ENCODE results near the gene FAM228B. TPM values are rescaled to one million over a fixed set of nuclear protein-coding genes. Genes with fewer than 3 reads are reported as not detected.

Gene FAM228B
- total RNA-seq, 4 donors from 2014 or later = 4.1 to 14.6 (median 7.5) TPM

GRCh38 chr2:24205131-24205530 is 81.9 kb downstream of the FAM228B start:
- Histone ChIP-seq H3K36me3 (peaks cover 74% of the 10 kb centered on the region), H3K27me3 (no peaks in the 10 kb centered on the region), H3K27ac (no peak overlapping the region), H3K9me3 (no peaks in the 10 kb centered on the region), H3K4me3 (no peak overlapping the region), H3K4me1 (no peaks in the 10 kb centered on the region)
- no peak for TF ChIP-seq POLR2AphosphoS5 (IDR thresholded peaks at IDR 0.05)
- TF ChIP-seq EP300 (IDR thresholded peaks at IDR 0.05) = no peak
- TF ChIP-seq POLR2A (IDR thresholded peaks at IDR 0.05) = no peak
- no peak for TF ChIP-seq CTCF (IDR thresholded peaks at IDR 0.05)
- 93% methylated on average over 4 of the region's 4 CpGs for WGBS
- DNase-seq (ENCODE audit: low spot score in 2 of 2) = no peak

GRCh38 chr2:24206242-24206641 is 83.0 kb downstream of the FAM228B start:
- Histone ChIP-seq H3K4me3 (no peak overlapping the region), H3K27me3 (no peaks in the 10 kb centered on the region), H3K36me3 (peaks cover 84% of the 10 kb centered on the region), H3K27ac (no peak overlapping the region), H3K4me1 (no peaks in the 10 kb centered on the region), H3K9me3 (no peaks in the 10 kb centered on the region)
- no peak for TF ChIP-seq EP300 (IDR thresholded peaks at IDR 0.05)
- TF ChIP-seq CTCF (IDR thresholded peaks at IDR 0.05) = no peak
- TF ChIP-seq POLR2AphosphoS5 (IDR thresholded peaks at IDR 0.05) = no peak
- no peak for TF ChIP-seq POLR2A (IDR thresholded peaks at IDR 0.05)
- 93% methylated on average over 6 of the region's 6 CpGs for WGBS
- DNase-seq (ENCODE audit: low spot score in 2 of 2) = no peak

- no peak for DNase-seq (ENCODE audit: low spot score in 2 of 2)
- Histone ChIP-seq H3K4me1 (no peaks in the 10 kb centered on the region), H3K27me3 (no peaks in the 10 kb centered on the region), H3K36me3 (peaks cover 89% of the 10 kb centered on the region), H3K27ac (no peak overlapping the region), H3K4me3 (no peak overlapping the region), H3K9me3 (no peaks in the 10 kb centered on the region)
- TF ChIP-seq POLR2A (IDR thresholded peaks at IDR 0.05) (no peak), EP300 (IDR thresholded peaks at IDR 0.05) (no peak), CTCF (IDR thresholded peaks at IDR 0.05) (no peak), POLR2AphosphoS5 (IDR thresholded peaks at IDR 0.05) (no peak)
- WGBS = 95% methylated on average over 8 of the region's 8 CpGs
Measured at GRCh38 chr2:24206714-24207113, 83.4 kb downstream of the FAM228B start.

GRCh38 chr2:24207359-24207758 is 84.1 kb downstream of the FAM228B start:
- 96% methylated on average over 11 of the region's 11 CpGs for WGBS
- no peaks in the 10 kb centered on the region for H3K27me3 ChIP-seq
- TF ChIP-seq CTCF (IDR thresholded peaks at IDR 0.05) (no peak), POLR2A (IDR thresholded peaks at IDR 0.05) (no peak), POLR2AphosphoS5 (IDR thresholded peaks at IDR 0.05) (no peak), EP300 (IDR thresholded peaks at IDR 0.05) (no peak)
- DNase-seq (ENCODE audit: low spot score in 2 of 2) = no peak
- H3K27ac ChIP-seq = no peak overlapping the region
- H3K36me3 ChIP-seq = peaks cover 94% of the 10 kb centered on the region
- no peak overlapping the region for H3K4me3 ChIP-seq
- H3K4me1 ChIP-seq = no peaks in the 10 kb centered on the region
- no peaks in the 10 kb centered on the region for H3K9me3 ChIP-seq

GRCh38 chr2:24208490-24208889 is 85.2 kb downstream of the FAM228B start:
- WGBS = 97% methylated on average over 16 of the region's 16 CpGs
- TF ChIP-seq POLR2AphosphoS5 (IDR thresholded peaks at IDR 0.05) = no peak
- TF ChIP-seq EP300 (IDR thresholded peaks at IDR 0.05) = no peak
- TF ChIP-seq POLR2A (IDR thresholded peaks at IDR 0.05) = no peak
- TF ChIP-seq CTCF (IDR thresholded peaks at IDR 0.05) = no peak
- Histone ChIP-seq H3K9me3 (no peaks in the 10 kb centered on the region), H3K36me3 (peaks cover 93% of the 10 kb centered on the region), H3K4me1 (no peaks in the 10 kb centered on the region), H3K4me3 (no peak overlapping the region), H3K27me3 (no peaks in the 10 kb centered on the region), H3K27ac (no peak overlapping the region)
- DNase-seq (ENCODE audit: low spot score in 2 of 2) = no peak
